OCI-LY7 (cell line): ENCODE results near the gene TLE4. TPM values are rescaled to one million over a fixed set of nuclear protein-coding genes. Genes with fewer than 3 reads are reported as not detected.

ENCODE experiments used
- BruUV-seq: library from RNA; stranded (reverse); fragments of 400-500 nt; replicated peaks from 2 replicates; lab custom pipeline; 2021; lab: Mats Ljungman, UMichigan
- CTCF ChIA-PET: fragments of 300-600 bp; sonication (Branson Sonifier 250); formaldehyde crosslinking; loops from one replicate; lab custom pipeline; 2022; ENCODE audit warnings: antibody characterized with exemption; ENCODE audit not compliant: unreplicated experiment; lab: Charles Lee
- POLR2A ChIA-PET: fragments of 300-600 bp; sonication (Branson Sonifier 250); formaldehyde crosslinking; loops from one replicate; lab custom pipeline; 2022; ENCODE audit warnings: antibody characterized with exemption; lab: Charles Lee
- DNase-seq: peaks from one replicate; pipeline ENCODE4 v3.0.0-alpha.2; 2015; ENCODE audit warnings: low spot score
- H2AFZ ChIP-seq: fragments of 200-600 bp; sonication (generic), shearing (Covaris generic); 2 replicates; pipeline ENCODE4 v1.6.1; 2014; ENCODE audit warnings: mild to moderate bottlenecking, antibody characterized with exemption, low read length, moderate library complexity
- H3K27ac ChIP-seq: fragments of 200-600 bp; sonication (generic); 2 replicates; pipeline ENCODE4 v1.5.1; 2014; ENCODE audit warnings: mixed run types, low read depth, mild to moderate bottlenecking, moderate library complexity, low read length, inconsistent platforms; ENCODE audit not compliant: poor library complexity, severe bottlenecking
- H3K36me3 ChIP-seq: fragments of 200-600 bp; sonication (generic); 2 replicates; pipeline ENCODE4 v1.6.1; 2014; ENCODE audit warnings: mild to moderate bottlenecking, antibody characterized with exemption, low read length, moderate library complexity, mixed read lengths; ENCODE audit not compliant: insufficient read depth
- H3K4me1 ChIP-seq: fragments of 200-600 bp; sonication (generic); 2 replicates; pipeline ENCODE4 v1.5.1; 2014; ENCODE audit warnings: mild to moderate bottlenecking, low read length; ENCODE audit not compliant: insufficient read depth, poor library complexity, severe bottlenecking
- H3K4me2 ChIP-seq: fragments of 200-600 bp; sonication (generic); 2 replicates; pipeline ENCODE4 v1.6.1; 2014; ENCODE audit warnings: mild to moderate bottlenecking, low read length
- H3K4me3 ChIP-seq: fragments of 200-600 bp; sonication (generic); 2 replicates; pipeline ENCODE4 v1.5.1; 2014; ENCODE audit warnings: mild to moderate bottlenecking, low read depth, low read length; ENCODE audit not compliant: poor library complexity, severe bottlenecking
- H3K79me2 ChIP-seq: fragments of 200-600 bp; sonication (generic); 2 replicates; pipeline ENCODE4 v1.6.1; 2016; ENCODE audit warnings: low read depth, mild to moderate bottlenecking, low read length, moderate library complexity, mixed read lengths; ENCODE audit not compliant: insufficient read depth
- H3K9me2 ChIP-seq: fragments of 200-600 bp; sonication (generic); 2 replicates; pipeline ENCODE4 v1.6.1; 2016; ENCODE audit warnings: mild to moderate bottlenecking, low read length, mixed read lengths; ENCODE audit not compliant: insufficient read depth
- H3K9me3 ChIP-seq: fragments of 200-600 bp; sonication (generic); 2 replicates; pipeline ENCODE4 v1.6.1; 2014; ENCODE audit warnings: mild to moderate bottlenecking, mixed run types, low read length, mixed read lengths
- H4K20me1 ChIP-seq: fragments of 200-600 bp; sonication (generic); 2 replicates; pipeline ENCODE4 v1.6.1; 2014; ENCODE audit warnings: mild to moderate bottlenecking, antibody characterized with exemption, low read length, moderate library complexity, mixed read lengths; ENCODE audit not compliant: insufficient read depth
- CTCF ChIP-seq: fragments of 200-600 bp; sonication (generic); conservative IDR thresholded peaks from 2 replicates; pipeline ENCODE4 v1.5.1; 2014; ENCODE audit warnings: mild to moderate bottlenecking, antibody characterized with exemption, low read length, moderate library complexity, mixed read lengths
- EZH2phosphoT487 ChIP-seq: fragments of 200-600 bp; sonication (generic); IDR thresholded peaks from 2 replicates; pipeline ENCODE4 v1.6.1; 2018; ENCODE audit warnings: low read depth, borderline replicate concordance, mild to moderate bottlenecking, mixed run types, antibody characterized with exemption, low read length, moderate library complexity, mixed read lengths
- intact Hi-C: fragments of 100-400 bp; cut with micrococcal nuclease; formaldehyde crosslinking; loops from one replicate; pipeline ENCODE4 v1.10.0; 2022; ENCODE audit not compliant: unreplicated experiment
- total RNA-seq, 2 experiments: library from RNA; depleted of rRNA in 1 of 2; stranded (reverse); fragments of >200 nt in 1 of 2; shearing (Covaris generic) in 1 of 2; gene quantifications; 2 replicates each; pipeline ENCODE4 v1.2.3, GENCODE V29; 2014 to 2022

The TLE4 gene
- total RNA-seq, 2 experiments from 2014 or later: 36.7 to 41.7 TPM

DNA sequence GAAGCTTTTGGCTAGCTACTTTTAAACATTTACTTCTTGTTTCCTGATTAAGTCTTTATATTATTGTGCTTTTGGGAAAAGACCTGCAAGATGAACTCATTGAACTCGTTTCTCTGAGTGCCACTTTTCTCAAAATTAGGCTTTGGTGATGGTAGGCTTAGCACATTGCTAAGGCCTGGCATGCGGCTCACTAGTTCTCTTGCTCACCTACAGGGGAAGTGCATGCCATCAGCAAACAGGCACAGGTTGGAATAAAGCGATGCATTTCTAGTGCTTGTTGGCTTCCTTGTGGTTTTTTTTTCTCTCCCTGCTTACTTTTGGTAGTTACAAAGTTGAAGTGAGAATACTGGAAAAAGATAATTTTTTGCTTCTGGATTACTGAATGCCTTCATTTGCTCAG is 41.4 kb downstream of the TLE4 start:
- POLR2A ChIA-PET: interaction anchor here (1.2 kb wide), 1 partner anchor 12 kb away, joined by 4 read pairs; no protein-coding TSS in a partner anchor
- Histone ChIP-seq H3K9me3 (peaks cover 4% of the 10 kb centered on the region; the same call in 1 of the 2 replicates), H3K27ac (no peak overlapping the region), H3K4me2 (no peak overlapping the region), H3K4me3 (no peak overlapping the region), H3K9me2 (no peaks in the 10 kb centered on the region), H3K4me1 (peaks cover 13% of the 10 kb centered on the region), H4K20me1 (peaks cover 4% of the 10 kb centered on the region; the same call in 1 of the 2 replicates), H2AFZ (no peak overlapping the region), H3K36me3 (no peaks in the 10 kb centered on the region), H3K79me2 (no peaks in the 10 kb centered on the region)
- DNase-seq: no peak
- CTCF ChIA-PET: no interaction called here
- intact Hi-C loops: no loop called here
- BruUV-seq: no TSS peak
- no peak for TF ChIP-seq CTCF
- TF ChIP-seq EZH2phosphoT487: no peak

DNA sequence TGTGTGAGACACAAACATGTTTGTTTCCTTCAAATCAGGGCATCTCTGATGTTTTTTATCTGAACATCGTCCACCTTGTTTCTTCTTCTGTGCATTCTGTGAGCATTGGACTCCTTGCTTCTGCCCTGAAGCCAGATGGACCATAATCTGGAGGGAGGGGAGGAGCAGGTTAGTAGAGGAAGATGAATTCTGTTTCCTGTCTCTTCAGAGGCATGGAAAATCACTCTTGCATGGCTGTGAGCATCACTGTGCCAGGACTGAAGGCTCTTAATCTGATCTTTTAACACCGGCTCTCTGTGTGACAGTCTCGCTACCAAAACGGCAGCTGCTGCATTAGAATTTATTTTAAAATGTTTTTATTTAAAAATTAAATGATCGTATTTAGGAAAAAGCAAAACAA is 43.3 kb downstream of the TLE4 start:
- Histone ChIP-seq H3K9me3 (no peaks in the 10 kb centered on the region), H3K4me1 (peaks cover 13% of the 10 kb centered on the region), H3K79me2 (no peaks in the 10 kb centered on the region), H3K9me2 (no peaks in the 10 kb centered on the region), H3K27ac (no peak overlapping the region), H3K4me2 (no peak overlapping the region), H3K4me3 (no peak overlapping the region), H4K20me1 (peaks cover 4% of the 10 kb centered on the region; the same call in 1 of the 2 replicates), H3K36me3 (no peaks in the 10 kb centered on the region), H2AFZ (no peak overlapping the region)
- BruUV-seq: TSS peak; percentile 13
- ChIA-PET POLR2A (interaction anchor here (0.7 to 1.6 kb wide), 2 partner anchors 9 to 22 kb away, joined by 3 to 4 read pairs; no protein-coding TSS in a partner anchor), CTCF (no interaction called here)
- DNase-seq: peak; percentile 4
- intact Hi-C loops: no loop called here
- TF ChIP-seq CTCF (no peak), EZH2phosphoT487 (no peak)

DNA sequence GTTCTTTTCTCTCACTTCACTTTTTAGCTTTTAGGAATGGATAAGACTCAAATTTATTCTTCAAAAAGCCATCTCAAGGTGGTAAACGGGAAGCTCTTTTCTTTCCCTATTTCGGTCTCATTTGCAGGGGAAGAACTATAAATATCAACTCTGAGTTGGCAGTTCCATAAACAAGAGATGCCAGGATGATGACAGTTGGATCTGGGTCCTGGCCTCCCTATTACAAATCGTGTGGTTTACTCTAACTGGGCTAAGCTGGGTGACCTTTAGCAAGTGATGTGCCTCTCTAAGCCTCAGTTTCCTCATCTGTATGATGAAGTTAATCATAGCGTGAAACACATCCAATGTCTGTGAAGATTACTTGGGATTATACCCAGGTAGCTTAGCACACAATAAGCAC is 44.2 kb downstream of the TLE4 start:
- no peak for DNase-seq
- Histone ChIP-seq H3K4me1 (peaks cover 11% of the 10 kb centered on the region), H3K36me3 (no peaks in the 10 kb centered on the region), H3K79me2 (no peaks in the 10 kb centered on the region), H2AFZ (no peak overlapping the region), H3K4me2 (no peak overlapping the region), H4K20me1 (peaks cover 4% of the 10 kb centered on the region; the same call in 1 of the 2 replicates), H3K4me3 (no peak overlapping the region), H3K9me3 (no peaks in the 10 kb centered on the region), H3K9me2 (no peaks in the 10 kb centered on the region), H3K27ac (no peak overlapping the region)
- no TSS peak for BruUV-seq
- TF ChIP-seq CTCF: no peak
- TF ChIP-seq EZH2phosphoT487: no peak
- intact Hi-C loops: no loop called here
- ChIA-PET CTCF (no interaction called here), POLR2A (interaction anchor here (0.9 kb wide), 2 partner anchors 10 to 43 kb away, joined by 3 read pairs; no protein-coding TSS in a partner anchor)
